Hepatocyte (in vitro differentiated cells): ENCODE measurements around the gene CCDC70.

Source experiments
- CTCF ChIP-seq: fragments of 200-600 bp; sonication (generic); IDR thresholded peaks from 2 replicates; pipeline ENCODE4 v1.5.1; 2016; ENCODE audit warnings: antibody characterized with exemption, mild to moderate bottlenecking; ENCODE audit not compliant: poor library complexity
- EZH2 ChIP-seq: fragments of 200-600 bp; sonication (generic); IDR thresholded peaks from 2 replicates; pipeline ENCODE4 v1.6.1; 2016; ENCODE audit warnings: antibody characterized with exemption, mild to moderate bottlenecking, borderline replicate concordance
- EZH2phosphoT487 ChIP-seq: fragments of 200-600 bp; sonication (generic); IDR thresholded peaks from one replicate; pipeline ENCODE4 v1.6.1; 2018; ENCODE audit warnings: antibody characterized with exemption, mild to moderate bottlenecking, low read depth, moderate library complexity; ENCODE audit not compliant: unreplicated experiment, severe bottlenecking

GRCh38 chr13:51823359-51823758 is 38.4 kb upstream of the CCDC70 start:
- TF ChIP-seq CTCF = no peak
- no peak for TF ChIP-seq EZH2
- no peak for TF ChIP-seq EZH2phosphoT487
